OCI-M2 (cell line): Measurements from ENCODE around the gene GTF3A.
A peak's percentile ranks its signal among the peaks of the same experiment; 100 is the strongest.

ENCODE experiments used
- DNase-seq: peaks from one replicate; lab custom pipeline; 2025; ENCODE audit not compliant: unreplicated experiment; lab: John Stamatoyannopoulos, UW

Gene GTF3A

DNA sequence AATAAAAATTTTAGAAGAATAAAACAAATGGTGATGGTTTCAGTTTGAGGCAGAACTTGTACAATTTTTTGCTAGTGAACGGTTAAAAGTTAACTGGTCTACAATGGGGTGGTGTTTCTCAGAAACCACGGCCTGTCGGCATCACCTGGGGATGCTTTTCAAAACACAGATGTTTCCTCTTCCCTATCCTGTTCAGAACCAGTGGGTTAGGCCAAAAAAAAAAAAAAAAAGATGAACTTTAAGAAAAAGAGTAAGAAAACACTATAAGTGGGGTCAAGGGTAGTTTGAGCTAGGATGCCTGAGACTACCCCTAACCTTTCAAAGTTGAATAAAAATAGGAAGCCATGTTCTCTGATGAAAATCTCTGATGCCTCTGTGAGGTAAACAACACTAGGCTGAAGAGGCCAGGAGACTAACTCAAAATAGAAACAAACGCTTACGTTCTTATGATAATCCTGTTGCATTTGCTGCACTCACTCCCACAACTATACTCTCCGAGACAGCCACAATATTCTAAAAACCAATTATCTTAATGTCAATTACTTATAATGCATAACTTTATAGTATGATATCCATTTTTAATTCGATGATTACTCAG, 22.7 kb downstream of the GTF3A start:
- no peak for DNase-seq

DNA sequence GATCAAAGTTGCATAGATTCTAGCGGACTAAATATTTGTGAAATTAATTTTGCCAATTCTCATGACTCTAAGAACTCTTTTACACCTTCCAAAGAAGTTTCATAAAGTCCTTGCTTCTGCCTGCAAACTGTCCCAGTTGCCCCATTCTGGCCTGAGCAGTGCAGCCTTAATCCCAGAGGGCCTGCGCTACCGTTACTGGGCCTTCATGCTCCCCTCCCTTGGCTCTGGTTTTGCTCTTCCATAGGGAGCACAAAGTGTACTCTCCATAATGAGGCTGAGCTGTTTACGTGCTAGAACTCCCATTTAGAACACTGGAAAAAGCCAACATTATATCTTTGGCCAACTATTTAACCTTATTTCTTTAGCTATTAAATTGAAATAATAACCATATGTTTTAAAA, 23.9 kb downstream of the GTF3A start:
- no peak for DNase-seq

DNA sequence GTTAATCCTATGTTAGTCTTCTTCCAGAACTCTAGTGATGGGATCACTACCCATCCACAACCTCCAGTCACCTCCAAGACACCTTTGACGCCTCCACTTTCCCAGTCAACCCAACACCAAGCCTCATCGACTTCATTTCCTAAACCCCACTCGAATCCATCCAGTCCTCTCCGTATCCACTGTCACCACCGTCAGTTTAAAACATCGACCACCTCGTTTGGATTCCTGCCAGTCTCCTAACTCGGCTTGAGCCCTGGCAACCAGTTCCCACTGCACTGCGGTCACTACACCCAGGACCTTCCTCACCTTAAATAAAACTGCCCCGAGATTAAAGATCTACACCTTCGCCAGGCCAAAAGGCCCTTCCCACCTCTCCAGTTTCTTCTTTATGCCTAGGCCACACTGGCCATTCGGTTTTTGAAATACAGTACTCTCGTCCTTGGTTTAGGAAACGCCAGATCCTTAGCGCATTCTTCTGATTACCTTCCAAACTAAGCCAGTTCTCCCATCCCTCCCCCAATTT, 24.7 kb downstream of the GTF3A start:
- DNase-seq, result no peak

DNA sequence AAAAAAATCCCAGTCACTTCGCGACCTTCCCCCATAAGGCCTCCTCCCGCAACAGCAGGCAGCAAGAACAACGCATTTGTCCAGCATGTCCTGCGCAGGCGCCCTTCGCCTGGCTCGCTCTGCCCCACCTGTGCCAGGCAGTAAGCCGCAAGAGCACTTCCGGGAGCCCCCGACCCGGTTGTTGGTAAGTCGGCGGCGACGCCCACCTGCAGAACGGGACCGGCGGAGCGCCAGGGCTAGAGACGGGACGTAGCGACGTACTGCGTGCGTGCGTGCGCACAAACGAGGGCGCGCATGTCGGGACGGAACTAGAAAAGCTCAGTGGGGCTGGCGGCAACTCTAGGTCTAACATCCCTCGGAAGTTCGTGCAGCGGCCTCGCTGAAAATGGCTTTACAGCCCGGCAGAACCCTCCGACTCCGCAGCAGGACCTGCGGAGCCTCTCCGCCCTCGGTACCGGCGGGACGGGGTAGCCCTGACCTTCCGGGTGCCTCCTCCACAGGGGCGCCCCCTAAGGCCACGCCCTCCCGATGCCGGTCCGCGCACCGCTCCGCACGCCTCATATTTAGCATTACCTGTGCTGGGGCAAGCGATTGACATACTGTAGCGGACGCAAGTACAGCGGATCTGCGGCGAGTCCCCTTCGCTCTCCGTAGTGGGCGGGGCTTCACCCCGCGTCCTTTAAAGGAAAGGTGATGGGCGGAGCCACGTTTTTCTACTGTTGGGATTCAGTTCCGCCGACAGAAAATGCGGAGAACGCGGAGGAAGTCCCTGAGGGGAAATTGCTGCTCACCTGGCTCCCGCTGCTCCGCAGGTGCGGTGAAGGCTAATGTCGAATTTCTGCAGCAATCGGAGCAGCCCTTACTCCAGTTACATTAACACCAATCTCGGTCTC, 25.8 kb downstream of the GTF3A start, which contains the start of gene MTIF3:
Gene MTIF3 (minus strand): TSS at position 629 of the 893 bp plus-strand sequence. CDS start 10,116 bp downstream, outside the sequence.
- peak; percentile 82 for DNase-seq

DNA sequence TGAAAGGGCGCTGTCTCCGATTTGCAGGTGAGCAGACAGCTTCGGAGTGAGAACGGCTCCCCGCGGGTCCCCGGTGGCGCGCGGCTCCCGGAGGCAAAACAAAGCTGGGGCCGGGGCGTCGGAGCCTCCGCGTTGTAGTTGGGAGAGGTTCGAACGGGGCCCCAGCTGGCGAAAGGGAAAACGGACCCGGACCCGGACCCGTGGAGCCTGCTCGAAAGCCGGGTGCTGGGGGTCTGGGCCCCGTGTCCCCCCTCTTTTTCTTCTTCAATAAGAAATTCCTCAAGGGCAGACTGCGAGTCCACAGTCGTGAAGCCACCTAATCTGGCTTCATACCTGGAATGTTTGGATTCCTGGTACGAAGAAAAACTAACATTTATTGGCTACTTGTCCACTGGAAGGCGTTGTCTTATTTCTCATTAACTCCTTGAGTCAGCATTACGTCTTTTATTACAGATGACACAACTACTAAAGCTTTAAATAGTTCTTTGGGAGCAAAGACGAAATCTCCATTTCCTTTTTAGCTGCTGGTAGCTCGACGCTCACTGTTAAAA, 26.6 kb downstream of the GTF3A start:
- DNase-seq, result no peak

DNA sequence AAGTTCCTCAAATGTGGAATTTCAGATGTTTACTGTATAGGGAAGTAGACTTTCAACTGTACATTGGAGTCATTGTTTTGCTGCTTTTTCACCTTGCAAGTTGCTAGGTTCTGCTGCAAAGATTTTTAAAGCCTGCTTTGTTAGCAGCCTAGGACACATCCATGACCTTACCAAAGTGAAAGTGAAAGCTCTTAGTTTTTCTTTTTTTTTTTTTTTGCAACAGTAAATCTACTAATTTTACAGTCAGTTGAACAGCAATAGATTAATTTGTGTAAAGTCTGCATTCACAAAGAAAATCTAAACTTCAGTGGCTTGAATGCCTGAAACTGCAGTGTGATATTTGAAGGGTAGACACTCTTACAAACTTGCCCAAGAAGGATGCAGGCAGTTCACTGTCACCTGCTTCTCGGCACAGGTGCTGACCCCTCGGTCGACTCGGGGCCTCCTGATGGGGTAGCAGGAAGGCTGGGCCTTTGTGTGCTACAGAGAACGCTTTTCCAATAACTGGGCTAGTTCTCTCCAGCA, 31.0 kb downstream of the GTF3A start:
- DNase-seq, result no peak

DNA sequence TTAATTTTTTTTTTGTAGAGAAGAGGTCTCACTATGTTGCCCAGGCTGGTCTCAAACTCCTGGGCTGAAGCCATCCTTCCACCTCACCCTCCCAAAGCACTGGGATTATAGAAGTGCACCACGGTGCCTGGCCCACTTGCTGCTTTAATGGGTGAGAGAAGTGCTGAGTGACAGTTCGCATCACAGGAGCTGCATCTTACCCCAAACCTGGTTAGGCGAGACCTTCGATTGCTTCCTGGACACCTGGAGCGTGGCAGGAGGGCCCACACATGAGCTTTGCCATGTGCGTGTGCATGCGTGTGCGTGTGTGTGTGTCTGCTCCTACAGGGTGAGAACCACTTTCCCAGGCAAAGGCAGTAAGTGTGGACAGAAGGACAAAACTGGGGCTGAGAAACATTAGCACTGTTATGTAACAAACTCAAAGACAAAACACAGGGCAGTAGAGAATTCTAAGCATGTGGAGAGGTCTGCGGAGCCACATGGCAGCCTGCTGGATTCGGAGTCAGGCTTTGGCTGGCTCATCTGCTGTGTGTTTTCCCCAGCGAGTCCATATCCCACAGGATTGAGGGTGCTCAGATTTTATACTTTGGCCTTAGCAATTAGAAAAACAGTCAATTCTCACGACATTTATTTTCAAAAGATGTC, 37.6 kb downstream of the GTF3A start:
- DNase-seq, result no peak

DNA sequence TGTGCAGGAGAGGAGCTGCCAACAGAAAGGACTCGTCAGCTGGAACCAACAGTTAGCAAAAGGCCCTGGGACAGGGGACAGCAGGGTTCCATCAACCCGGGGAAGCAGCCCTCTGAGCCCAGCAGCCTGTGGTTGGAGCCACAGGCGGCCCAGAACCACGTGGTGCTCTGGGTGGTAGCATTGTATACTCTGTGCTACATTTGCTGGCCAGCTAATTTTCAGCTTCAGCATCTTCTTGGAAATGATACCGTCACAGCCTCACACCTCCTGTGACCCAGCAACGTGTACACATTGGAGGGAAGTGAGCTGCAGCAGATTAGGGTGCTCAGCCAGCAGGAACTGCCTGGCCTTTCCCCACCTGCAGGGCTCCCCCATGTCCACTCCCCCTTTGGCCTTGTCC, 39.1 kb downstream of the GTF3A start:
- no peak for DNase-seq

DNA sequence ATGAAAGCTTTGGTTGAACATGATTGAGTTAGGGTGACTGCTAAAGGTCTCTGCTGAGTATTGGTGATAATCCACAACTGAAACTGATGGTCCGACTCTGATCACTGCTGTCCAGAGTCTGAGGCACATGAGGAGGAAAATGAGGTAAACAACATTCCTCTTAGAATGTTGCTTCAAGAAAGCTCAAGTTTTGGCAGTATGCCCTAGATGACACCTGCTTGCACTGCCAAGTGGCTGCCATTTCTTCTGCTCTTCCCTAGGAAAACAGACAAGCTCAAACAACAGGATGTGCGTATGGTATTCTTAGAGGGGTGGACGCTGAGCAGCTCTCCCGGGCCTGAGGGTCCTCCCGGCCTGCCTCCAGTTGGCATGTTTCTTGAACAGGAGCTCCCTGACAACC, 41.2 kb downstream of the GTF3A start:
- DNase-seq, result no peak

DNA sequence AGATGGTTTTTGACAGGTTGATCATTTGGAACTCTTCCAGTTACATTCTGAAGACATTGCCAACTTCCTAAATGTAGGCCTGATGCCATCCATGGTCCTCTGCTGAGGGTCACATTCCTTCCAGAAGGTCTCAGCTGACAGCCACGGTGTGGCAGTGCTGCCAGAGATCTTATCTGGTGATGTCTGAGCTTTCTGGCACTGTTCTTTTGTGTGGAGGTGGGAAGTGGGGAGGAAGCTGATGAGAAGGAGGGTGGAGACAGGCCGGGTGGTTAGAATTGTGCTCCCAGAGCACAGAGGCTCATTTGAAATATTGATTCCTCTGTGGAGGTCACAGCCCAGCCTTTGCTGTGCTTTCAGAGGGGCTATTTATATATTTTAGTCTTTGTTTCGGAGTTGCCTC, 42.1 kb downstream of the GTF3A start:
- no peak for DNase-seq

DNA sequence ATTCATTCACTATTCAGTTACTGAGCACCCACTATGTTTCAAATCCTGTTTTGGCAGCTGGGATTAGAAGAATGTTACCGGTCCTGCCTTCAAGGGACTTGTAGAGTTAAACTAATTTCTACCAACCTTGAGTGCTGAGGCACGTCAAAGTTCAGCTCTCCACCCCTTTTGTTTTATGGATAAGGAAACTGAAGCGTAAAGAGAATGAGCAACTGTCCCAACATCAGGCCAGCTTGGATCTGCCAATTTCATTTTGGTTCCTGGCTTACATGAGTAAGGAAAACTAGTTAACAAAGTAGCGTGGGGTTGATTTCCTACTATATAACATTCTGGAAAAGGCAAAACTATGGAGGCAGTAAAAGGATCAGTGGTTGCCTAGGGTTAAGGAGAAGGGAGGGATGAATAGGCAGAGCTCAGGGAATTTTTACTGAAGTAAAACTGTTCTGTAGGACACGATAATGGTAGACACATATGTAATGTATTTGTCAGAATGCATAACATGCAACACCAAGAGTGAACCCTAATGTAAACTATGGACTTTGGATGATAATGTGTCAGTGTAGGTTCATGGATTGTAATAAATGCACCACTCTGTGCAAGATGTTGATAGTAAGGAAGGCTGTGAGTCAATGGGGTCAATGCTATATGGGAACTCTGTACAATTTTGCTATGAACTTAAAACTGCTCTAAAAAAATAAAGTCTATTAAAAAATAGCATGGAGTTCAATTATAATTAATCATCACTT, 45.8 kb downstream of the GTF3A start:
- DNase-seq, result no peak

DNA sequence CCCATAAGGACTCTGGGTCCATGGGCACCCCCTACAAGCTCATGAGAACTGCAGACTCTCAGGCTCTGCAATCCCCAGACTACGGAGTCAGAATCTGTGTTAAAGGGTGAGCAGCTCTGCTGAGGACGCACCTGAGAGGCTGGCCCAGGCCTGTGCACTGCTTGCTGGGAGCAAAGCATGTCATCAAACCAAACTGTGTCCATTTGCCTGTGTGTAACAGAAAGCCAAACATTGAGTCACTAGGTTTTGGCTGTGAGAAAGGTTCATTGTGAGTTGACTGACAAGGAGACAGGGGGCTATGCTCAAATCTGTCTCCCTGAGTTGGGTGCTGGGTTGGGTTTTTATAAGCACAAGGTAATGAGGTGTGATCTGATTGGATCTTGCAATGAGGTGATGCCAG, 48.0 kb downstream of the GTF3A start:
- no peak for DNase-seq

DNA sequence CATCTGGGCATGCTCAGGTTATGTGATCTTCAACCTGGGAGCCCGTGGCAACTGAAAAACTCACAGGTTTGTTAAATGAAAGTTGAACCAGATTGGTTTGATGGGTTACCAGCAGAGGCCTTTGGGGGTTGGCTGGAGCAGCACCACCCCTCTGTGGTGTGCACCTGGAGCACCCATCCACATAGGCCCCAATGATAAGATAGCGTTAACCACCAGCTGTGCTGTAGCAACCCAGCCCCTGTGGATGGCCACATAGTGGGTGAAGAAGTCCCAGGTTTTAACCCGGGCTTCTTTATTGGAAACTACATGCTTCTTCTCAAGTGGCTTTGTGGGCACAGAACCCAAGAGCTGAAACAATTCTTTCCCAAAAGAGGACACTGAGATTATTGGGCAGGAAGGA, 48.5 kb downstream of the GTF3A start:
- DNase-seq, result no peak

DNA sequence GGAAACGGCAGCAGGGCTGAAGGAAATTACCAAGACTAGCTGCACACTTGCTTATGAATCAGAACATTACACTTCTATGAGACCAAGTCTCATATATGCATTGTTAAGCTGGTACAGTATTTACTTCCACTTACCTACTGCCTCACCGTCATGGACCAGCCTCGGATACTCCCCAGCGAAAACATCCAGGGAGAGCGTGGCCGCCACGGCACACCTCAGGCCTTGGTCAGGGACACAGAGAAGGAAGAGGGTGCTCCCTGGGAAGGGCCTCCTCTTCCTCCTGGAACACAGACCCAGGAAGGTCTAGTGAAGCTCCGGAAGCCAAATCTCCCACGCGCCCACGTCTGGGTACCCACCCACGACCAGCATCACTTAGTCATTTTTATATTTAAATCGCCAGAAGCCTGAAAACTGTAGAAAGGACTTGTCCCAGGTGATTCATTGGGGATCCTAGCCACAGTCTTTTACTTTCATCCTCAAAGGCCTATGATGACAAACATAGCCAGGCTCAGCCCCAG, 50.4 kb downstream of the GTF3A start:
- no peak for DNase-seq

DNA sequence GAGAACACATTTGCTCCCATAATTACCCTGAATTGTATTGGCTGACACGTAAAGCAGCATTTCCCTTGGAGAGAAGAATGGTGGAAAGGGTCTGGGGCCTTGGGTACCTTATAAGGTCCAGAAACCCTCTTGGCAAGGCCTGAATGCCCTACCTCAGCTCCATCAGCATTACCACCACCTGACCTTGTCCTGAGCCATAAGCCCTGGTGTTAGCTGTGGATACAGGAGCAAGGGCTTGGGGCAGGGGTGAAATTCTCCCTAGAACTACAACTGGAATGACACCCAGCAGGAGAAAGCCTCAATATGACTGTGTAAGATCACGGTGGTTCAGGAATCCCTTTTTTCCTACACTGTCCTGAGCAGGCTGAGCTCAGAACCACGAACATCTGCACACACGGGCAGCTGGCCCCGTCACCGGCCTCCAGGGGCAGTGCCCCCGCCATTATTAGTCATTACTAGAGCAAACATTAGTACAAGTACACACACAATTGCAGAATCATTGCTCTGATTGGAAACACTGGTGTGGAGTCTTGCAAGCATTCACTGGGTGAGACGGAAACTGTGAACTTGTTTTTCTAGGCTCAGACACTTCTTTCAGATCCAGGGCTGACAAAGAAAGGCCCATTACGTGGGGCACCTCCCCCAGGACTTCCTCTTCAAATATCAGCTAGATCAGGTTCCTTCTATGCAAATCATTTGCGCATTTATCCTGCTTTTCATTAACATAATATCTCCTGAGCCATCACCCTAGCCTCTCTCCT, 52.7 kb downstream of the GTF3A start:
- no peak for DNase-seq

DNA sequence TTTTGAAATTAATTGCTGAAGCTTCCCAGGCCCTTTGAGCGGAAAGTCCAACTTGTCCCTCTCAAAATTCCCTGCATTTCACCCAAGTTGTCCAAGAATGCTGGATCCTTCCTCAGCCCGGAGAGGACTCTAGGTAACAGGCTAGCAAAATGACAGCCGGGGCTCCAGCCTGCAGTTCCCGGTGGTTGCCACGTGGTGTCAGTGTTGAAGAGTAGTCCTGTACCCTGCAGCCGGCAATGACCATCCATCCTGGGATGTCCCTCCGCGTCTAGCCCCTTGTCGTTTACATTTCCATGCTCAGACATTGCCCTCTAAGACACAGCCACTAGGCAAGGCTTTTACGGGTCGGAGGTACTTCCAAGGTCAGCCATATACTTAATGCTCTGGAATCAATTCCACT, 57.3 kb downstream of the GTF3A start:
- DNase-seq, result no peak

DNA sequence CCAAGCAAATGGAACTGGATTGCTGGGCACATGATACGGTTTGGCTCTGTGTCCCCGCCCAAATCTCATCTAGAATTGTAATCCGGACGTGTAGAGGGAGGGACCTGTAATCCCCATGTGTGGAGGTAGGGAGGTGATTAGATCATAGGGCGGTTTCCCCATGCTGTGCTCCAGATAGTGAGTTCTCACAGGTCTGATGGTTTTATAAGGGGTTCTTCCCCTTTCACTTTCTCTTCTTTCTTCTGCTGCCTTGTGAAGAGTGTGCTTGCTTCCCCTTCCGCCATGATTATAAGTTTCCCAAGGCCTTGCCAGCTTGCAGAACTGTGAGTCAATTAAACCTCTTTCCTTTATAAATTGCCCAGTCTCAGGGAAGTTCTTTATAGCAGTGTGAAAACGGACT, 58.6 kb downstream of the GTF3A start:
- DNase-seq, result no peak

DNA sequence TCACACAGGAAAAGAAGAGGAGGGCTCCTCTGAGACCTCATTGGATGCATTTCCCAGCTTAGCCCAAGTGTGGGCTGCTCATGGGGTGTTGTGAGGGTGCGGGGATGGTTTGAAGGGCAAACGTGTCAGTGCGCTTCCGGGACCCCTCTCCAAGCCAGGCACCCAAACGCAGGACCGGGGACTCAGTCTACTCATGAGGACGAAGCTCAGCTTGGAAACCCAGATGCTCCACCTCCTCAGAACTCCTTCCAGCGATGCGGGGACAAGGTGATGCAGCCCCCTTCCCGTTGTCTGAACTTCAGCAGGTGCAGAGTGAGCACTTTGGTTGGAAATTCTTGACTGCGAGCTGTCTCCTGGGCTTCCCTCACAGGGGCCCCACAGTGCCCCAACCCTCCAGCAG, 59.0 kb downstream of the GTF3A start:
- DNase-seq, result no peak
